SJCRH30 (cell line): ENCODE results near the gene NCF2. TPM values are rescaled to one million over a fixed set of nuclear protein-coding genes. Genes with fewer than 3 reads are reported as not detected.

Source experiments
- DNase-seq, 2 experiments: peaks; one replicate each; pipeline ENCODE4 v3.0.0-alpha.2; 2015 to 2020
- H3K27ac ChIP-seq: fragments of 250-450 bp; sonication (Bioruptor Pico); 2 replicates; pipeline ENCODE4 v1.5.1; 2020; ENCODE audit warnings: mild to moderate bottlenecking, moderate library complexity
- H3K27me3 ChIP-seq: fragments of 250-450 bp; sonication (Bioruptor Pico); 2 replicates; pipeline ENCODE4 v1.5.1; 2020; ENCODE audit warnings: mild to moderate bottlenecking, moderate library complexity
- H3K36me3 ChIP-seq: fragments of 250-450 bp; sonication (Bioruptor Pico); 2 replicates; pipeline ENCODE4 v1.5.1; 2020; ENCODE audit warnings: mild to moderate bottlenecking, moderate library complexity
- H3K4me1 ChIP-seq: fragments of 250-450 bp; sonication (Bioruptor Pico); 2 replicates; pipeline ENCODE4 v1.5.1; 2020; ENCODE audit warnings: mild to moderate bottlenecking, moderate library complexity
- H3K4me3 ChIP-seq: fragments of 250-450 bp; sonication (Bioruptor Pico); 2 replicates; pipeline ENCODE4 v1.5.1; 2020; ENCODE audit warnings: mild to moderate bottlenecking, moderate library complexity
- H3K9me3 ChIP-seq: fragments of 250-450 bp; sonication (Bioruptor Pico); replicated peaks from 2 replicates; pipeline ENCODE4 v1.5.1; 2020; ENCODE audit warnings: mild to moderate bottlenecking, moderate library complexity
- total RNA-seq: library from RNA; depleted of rRNA; stranded (reverse); fragments of >200 nt; shearing (Covaris generic); gene quantifications from 2 replicates; pipeline ENCODE4 v1.2.3, GENCODE V29; 2014

NCF2 gene
- total RNA-seq, 1 experiment from 2014 or later, result 0.55 TPM

- no peaks in the 10 kb centered on the region for H3K36me3 ChIP-seq
- no peaks in the 10 kb centered on the region for H3K9me3 ChIP-seq
- no peak overlapping the region for H3K4me3 ChIP-seq
- DNase-seq, result no peak
- no peaks in the 10 kb centered on the region for H3K27me3 ChIP-seq
- H3K27ac ChIP-seq, result no peak overlapping the region
- peaks cover 7% of the 10 kb centered on the region; the same call in 1 of the 2 replicates for H3K4me1 ChIP-seq
Observed at GRCh38 chr1:183565261-183565660, 25.0 kb downstream of the NCF2 start.

- DNase-seq, result no peak
- peaks cover 2% of the 10 kb centered on the region; the same call in 1 of the 2 replicates for H3K4me1 ChIP-seq
- no peaks in the 10 kb centered on the region for H3K36me3 ChIP-seq
- H3K27ac ChIP-seq, result no peak overlapping the region
- H3K4me3 ChIP-seq, result no peak overlapping the region
- H3K27me3 ChIP-seq, result no peaks in the 10 kb centered on the region
- H3K9me3 ChIP-seq, result no peaks in the 10 kb centered on the region
Observed at GRCh38 chr1:183562701-183563100, 27.6 kb downstream of the NCF2 start.

GRCh38 chr1:183559061-183559460, 31.2 kb downstream of the NCF2 start:
- no peaks in the 10 kb centered on the region for H3K27me3 ChIP-seq
- H3K4me3 ChIP-seq, result no peak overlapping the region
- no peaks in the 10 kb centered on the region for H3K4me1 ChIP-seq
- H3K27ac ChIP-seq, result no peak overlapping the region
- no peak for DNase-seq
- no peaks in the 10 kb centered on the region for H3K9me3 ChIP-seq
- H3K36me3 ChIP-seq, result no peaks in the 10 kb centered on the region

DNA sequence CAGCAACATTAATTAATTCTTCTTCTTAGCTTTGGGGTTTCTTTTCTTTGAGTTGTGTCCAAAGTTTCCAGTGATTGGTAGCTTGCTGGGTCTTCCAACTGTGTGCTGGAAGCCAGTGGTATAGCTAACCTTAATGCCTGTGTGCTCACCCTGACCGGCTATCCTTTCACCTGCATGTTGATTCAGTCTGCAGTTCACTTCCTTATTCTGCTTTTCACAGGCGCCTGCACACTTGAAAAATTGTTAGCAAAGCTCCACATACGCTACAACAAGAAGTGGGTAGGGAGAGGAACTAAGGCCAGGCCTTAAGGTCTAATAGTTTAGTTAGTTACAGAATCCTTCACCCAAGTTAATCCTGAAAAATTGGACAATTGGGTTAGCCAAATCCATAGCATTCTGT, 35.7 kb downstream of the NCF2 start:
- no peaks in the 10 kb centered on the region for H3K4me1 ChIP-seq
- H3K9me3 ChIP-seq, result no peaks in the 10 kb centered on the region
- no peak for DNase-seq
- no peak overlapping the region for H3K4me3 ChIP-seq
- H3K36me3 ChIP-seq, result peaks cover 20% of the 10 kb centered on the region
- no peak overlapping the region for H3K27ac ChIP-seq
- no peaks in the 10 kb centered on the region for H3K27me3 ChIP-seq

- no peak for DNase-seq
- Histone ChIP-seq H3K9me3 (no peaks in the 10 kb centered on the region), H3K4me1 (no peaks in the 10 kb centered on the region), H3K36me3 (peaks cover 26% of the 10 kb centered on the region), H3K27ac (no peak overlapping the region), H3K4me3 (no peak overlapping the region), H3K27me3 (no peaks in the 10 kb centered on the region)
Observed at GRCh38 chr1:183553764-183554163, 36.5 kb downstream of the NCF2 start.

- no peaks in the 10 kb centered on the region for H3K9me3 ChIP-seq
- no peaks in the 10 kb centered on the region for H3K27me3 ChIP-seq
- peaks cover 26% of the 10 kb centered on the region for H3K36me3 ChIP-seq
- no peak overlapping the region for H3K27ac ChIP-seq
- H3K4me3 ChIP-seq, result no peak overlapping the region
- peaks cover 3% of the 10 kb centered on the region; the same call in 1 of the 2 replicates for H3K4me1 ChIP-seq
- no peak for DNase-seq
Observed at GRCh38 chr1:183553331-183553730, 36.9 kb downstream of the NCF2 start.

GRCh38 chr1:183552891-183553290, 37.4 kb downstream of the NCF2 start:
- Histone ChIP-seq H3K4me1 (peaks cover 5% of the 10 kb centered on the region), H3K4me3 (no peak overlapping the region), H3K36me3 (peaks cover 27% of the 10 kb centered on the region), H3K27me3 (no peaks in the 10 kb centered on the region), H3K9me3 (no peaks in the 10 kb centered on the region), H3K27ac (no peak overlapping the region)
- no peak for DNase-seq

DNA sequence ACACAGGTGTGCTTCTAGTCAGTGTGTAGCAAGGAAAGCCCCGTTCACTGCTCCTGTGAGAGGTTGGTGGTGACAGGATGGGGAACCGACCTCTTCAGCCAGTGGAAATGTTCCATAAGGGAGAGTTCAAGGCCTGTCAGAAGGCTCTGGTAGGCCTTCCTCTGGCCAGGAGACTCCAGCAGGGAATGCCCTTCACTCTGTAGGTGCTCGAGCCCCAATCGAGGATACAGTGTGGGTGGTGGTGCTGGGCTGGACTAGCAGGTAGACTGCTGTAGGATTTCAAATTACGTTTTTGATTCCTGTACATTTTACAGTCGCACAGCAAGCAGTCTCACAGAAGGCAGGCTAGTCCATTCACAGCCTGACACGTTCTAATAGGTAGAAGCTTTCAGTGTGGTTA, 37.8 kb downstream of the NCF2 start:
- Histone ChIP-seq H3K9me3 (no peaks in the 10 kb centered on the region), H3K27ac (no peak overlapping the region), H3K36me3 (peaks cover 30% of the 10 kb centered on the region), H3K4me3 (no peak overlapping the region), H3K27me3 (no peaks in the 10 kb centered on the region), H3K4me1 (peaks cover 8% of the 10 kb centered on the region)
- no peak for DNase-seq

DNA sequence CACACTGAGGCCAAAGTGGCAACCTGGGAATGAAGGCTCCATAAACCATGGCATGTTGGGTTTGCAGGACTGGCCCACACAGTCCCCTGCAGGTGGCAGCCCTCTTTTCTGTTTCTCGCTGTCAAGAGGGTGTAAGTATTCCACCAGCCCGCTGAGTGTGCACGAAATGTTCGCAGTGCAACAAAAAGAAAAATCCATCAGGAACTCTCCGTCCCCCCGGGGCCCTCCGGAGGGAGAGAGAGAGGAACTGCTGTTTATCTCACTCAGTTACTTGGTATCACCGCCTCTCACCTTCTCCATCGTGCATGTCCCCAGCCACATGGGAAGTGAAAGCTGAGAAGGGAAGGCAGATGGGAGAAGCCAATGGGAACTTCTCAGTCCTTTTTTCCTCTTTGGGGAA, 38.3 kb downstream of the NCF2 start:
- Histone ChIP-seq H3K9me3 (no peaks in the 10 kb centered on the region), H3K27me3 (no peaks in the 10 kb centered on the region), H3K4me3 (no peak overlapping the region), H3K27ac (no peak overlapping the region), H3K36me3 (peaks cover 31% of the 10 kb centered on the region), H3K4me1 (peaks cover 8% of the 10 kb centered on the region)
- no peak for DNase-seq

- Histone ChIP-seq H3K27me3 (no peaks in the 10 kb centered on the region), H3K9me3 (no peaks in the 10 kb centered on the region), H3K4me3 (no peak overlapping the region), H3K4me1 (peaks cover 8% of the 10 kb centered on the region), H3K36me3 (peaks cover 34% of the 10 kb centered on the region), H3K27ac (no peak overlapping the region)
- no peak for DNase-seq
Observed at GRCh38 chr1:183550915-183551314, 39.3 kb downstream of the NCF2 start.

- H3K9me3 ChIP-seq, result no peaks in the 10 kb centered on the region
- peaks cover 8% of the 10 kb centered on the region for H3K4me1 ChIP-seq
- no peaks in the 10 kb centered on the region for H3K27me3 ChIP-seq
- H3K4me3 ChIP-seq, result no peak overlapping the region
- H3K36me3 ChIP-seq, result peaks cover 44% of the 10 kb centered on the region
- H3K27ac ChIP-seq, result no peak overlapping the region
- peak in 1 of 2 experiments; percentile 49 for DNase-seq
Observed at GRCh38 chr1:183548116-183548515, 42.1 kb downstream of the NCF2 start.

DNA sequence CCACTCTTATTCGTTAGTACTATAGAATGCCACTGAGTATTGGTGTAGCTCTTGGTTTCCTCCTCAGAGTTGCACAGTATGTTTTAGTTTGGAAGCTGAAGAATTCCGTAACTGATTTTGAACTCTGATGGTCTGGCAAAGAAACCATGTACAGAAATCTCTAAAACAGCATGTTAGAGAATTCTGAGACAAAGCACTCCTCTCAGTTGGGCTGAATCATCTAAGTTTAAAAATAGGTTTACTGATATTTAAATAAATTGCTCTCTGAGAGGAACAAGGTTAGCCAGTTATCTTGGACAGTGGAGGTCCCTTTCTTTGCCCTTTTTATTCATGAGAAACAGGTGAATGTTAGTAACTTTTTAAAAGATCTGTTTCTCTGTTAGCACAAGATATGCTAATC, 43.8 kb downstream of the NCF2 start:
- peaks cover 8% of the 10 kb centered on the region for H3K4me1 ChIP-seq
- H3K9me3 ChIP-seq, result no peaks in the 10 kb centered on the region
- no peak for DNase-seq
- no peak overlapping the region for H3K4me3 ChIP-seq
- H3K27ac ChIP-seq, result no peak overlapping the region
- H3K27me3 ChIP-seq, result no peaks in the 10 kb centered on the region
- peaks cover 49% of the 10 kb centered on the region for H3K36me3 ChIP-seq

DNA sequence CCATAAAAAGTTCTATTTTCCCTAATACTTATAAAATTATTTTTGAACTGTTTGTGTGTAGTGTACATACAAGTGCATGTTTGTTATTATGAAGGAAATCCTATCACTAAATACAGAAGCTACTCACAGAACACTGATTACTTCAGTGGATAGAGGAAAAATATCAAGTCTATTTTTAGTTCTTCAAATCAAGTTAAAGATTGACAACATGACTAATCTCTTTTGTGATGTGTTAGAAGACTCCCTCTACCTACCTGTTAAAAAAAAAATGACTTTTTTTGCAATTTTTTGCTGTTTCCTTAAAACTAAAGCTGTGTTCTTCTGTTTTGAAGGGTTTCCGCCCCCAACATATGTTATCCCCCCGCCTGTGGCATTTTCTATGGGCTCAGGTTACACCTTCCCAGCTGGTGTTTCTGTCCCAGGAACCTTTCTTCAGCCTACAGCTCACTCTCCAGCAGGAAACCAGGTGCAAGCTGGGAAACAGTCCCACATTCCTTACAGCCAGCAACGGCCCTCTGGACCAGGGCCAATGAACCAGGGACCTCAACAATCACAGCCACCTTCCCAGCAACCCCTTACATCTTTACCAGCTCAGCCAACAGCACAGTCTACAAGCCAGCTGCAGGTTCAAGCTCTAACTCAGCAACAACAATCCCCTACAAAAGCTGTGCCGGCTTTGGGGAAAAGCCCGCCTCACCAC, 45.5 kb downstream of the NCF2 start:
- no peak overlapping the region for H3K27ac ChIP-seq

GRCh38 chr1:183543619-183544204, 46.5 kb downstream of the NCF2 start:
- no peak overlapping the region for H3K27ac ChIP-seq
- no peak overlapping the region for H3K4me3 ChIP-seq
- DNase-seq, result peak; percentile 17 to 45
- H3K9me3 ChIP-seq, result no peaks in the 10 kb centered on the region
- no peaks in the 10 kb centered on the region for H3K27me3 ChIP-seq
- H3K4me1 ChIP-seq, result peaks cover 8% of the 10 kb centered on the region
- peaks cover 39% of the 10 kb centered on the region for H3K36me3 ChIP-seq

More for the DNA sequence above, 45.5 kb downstream of the NCF2 start:
- H3K4me1 ChIP-seq, result peaks cover 8% of the 10 kb centered on the region
- no peaks in the 10 kb centered on the region for H3K9me3 ChIP-seq
- H3K4me3 ChIP-seq, result no peak overlapping the region
- H3K36me3 ChIP-seq, result peaks cover 41% of the 10 kb centered on the region
- DNase-seq, result peak; percentile 38 to 61
- H3K27me3 ChIP-seq, result no peaks in the 10 kb centered on the region

GRCh38 chr1:183537405-183537804, 52.9 kb downstream of the NCF2 start:
- H3K27ac ChIP-seq, result no peak overlapping the region
- H3K4me3 ChIP-seq, result no peak overlapping the region
- H3K9me3 ChIP-seq, result no peaks in the 10 kb centered on the region
- DNase-seq, result no peak
- no peaks in the 10 kb centered on the region for H3K27me3 ChIP-seq
- no peaks in the 10 kb centered on the region for H3K4me1 ChIP-seq
- peaks cover 52% of the 10 kb centered on the region for H3K36me3 ChIP-seq
